ENCODE results near the gene SPSB3.

GRCh38 chr16:1780677-1781072, 1.7 kb downstream of the SPSB3 start:
- TF ChIP-seq SMARCC2 (IDR thresholded peaks at IDR 0.05; ENCODE audit: low read depth): no peak
- TF ChIP-seq SIRT6 (IDR thresholded peaks at IDR 0.05; ENCODE audit: low read depth, low read length): no peak
- no peak for TF ChIP-seq BRD9 (IDR thresholded peaks at IDR 0.05; ENCODE audit: low read depth, partially characterized antibody)
- no peak for TF ChIP-seq CTCF (IDR thresholded peaks at IDR 0.05 in 2 of 3, conservative IDR thresholded peaks at IDR 0.05 in 1 of 3; ENCODE audit: insufficient read depth in 2 of 3, low read depth in 1 of 3, low read length in 3 of 3)
- no peak for TF ChIP-seq ZBTB12 (CRISPR knock-in tag; IDR thresholded peaks at IDR 0.05)
- TF ChIP-seq MAZ (CRISPR knock-in tag; conservative IDR thresholded peaks at IDR 0.05 in 1 of 2, IDR thresholded peaks at IDR 0.05 in 1 of 2): no peak
- no peak for TF ChIP-seq ELK1 (CRISPR knock-in tag; IDR thresholded peaks at IDR 0.05)
- TF ChIP-seq SPI1 (IDR thresholded peaks at IDR 0.05; ENCODE audit: borderline replicate concordance, low read depth, low read length): no peak
- TF ChIP-seq TCF7 (IDR thresholded peaks at IDR 0.05; ENCODE audit: borderline replicate concordance): no peak
- TF ChIP-seq EZH2 (IDR thresholded peaks at IDR 0.05; ENCODE audit: borderline replicate concordance, low read depth, low read length): no peak
- TF ChIP-seq CHD1 (IDR thresholded peaks at IDR 0.05; ENCODE audit: low read length): no peak
- TF ChIP-seq ESRRA (IDR thresholded peaks at IDR 0.05; ENCODE audit: borderline replicate concordance, low read depth): no peak
- TF ChIP-seq EP300 (IDR thresholded peaks at IDR 0.05; ENCODE audit: low read length): no peak
- TF ChIP-seq ZNF639 (CRISPR knock-in tag; conservative IDR thresholded peaks at IDR 0.05 in 1 of 2, IDR thresholded peaks at IDR 0.05 in 1 of 2): no peak

All from K562 (cell line).